IPS-15b (cell line): ENCODE data around the gene DAZAP1.
A peak's percentile ranks its signal among the peaks of the same experiment; 100 is the strongest.

Experiments used
- H3K27me3 ChIP-seq: one replicate; pipeline ENCODE4 v1.6.1; 2013; ENCODE audit warnings: low read length; ENCODE audit not compliant: control insufficient read depth, insufficient read depth
- H3K36me3 ChIP-seq: one replicate; pipeline ENCODE4 v1.6.1; 2013; ENCODE audit warnings: low read length; ENCODE audit not compliant: control insufficient read depth, insufficient read depth
- H3K4me1 ChIP-seq: one replicate; pipeline ENCODE4 v1.6.1; 2013; ENCODE audit warnings: mild to moderate bottlenecking, low read length; ENCODE audit not compliant: control insufficient read depth, insufficient read depth
- H3K4me3 ChIP-seq: one replicate; pipeline ENCODE4 v1.5.1; 2013; ENCODE audit warnings: low read depth, low read length
- H3K9ac ChIP-seq: one replicate; pipeline ENCODE4 v1.6.1; 2013; ENCODE audit warnings: low read depth, mild to moderate bottlenecking, low read length
- H3K9me3 ChIP-seq: one replicate; pipeline ENCODE4 v1.6.1; 2013; ENCODE audit warnings: mild to moderate bottlenecking, low read length; ENCODE audit not compliant: control insufficient read depth, insufficient read depth

Gene DAZAP1

GRCh38 chr19:1468274-1468820 is 61.0 kb downstream of the DAZAP1 start:
- Histone ChIP-seq H3K9me3 (no peaks in the 10 kb centered on the region), H3K36me3 (no peaks in the 10 kb centered on the region), H3K4me3 (no peak overlapping the region), H3K27me3 (peaks cover 73% of the 10 kb centered on the region), H3K4me1 (no peaks in the 10 kb centered on the region), H3K9ac (no peak overlapping the region)

GRCh38 chr19:1468821-1469254 is 61.5 kb downstream of the DAZAP1 start:
- Histone ChIP-seq H3K9ac (no peak overlapping the region), H3K36me3 (no peaks in the 10 kb centered on the region), H3K4me3 (no peak overlapping the region), H3K27me3 (peaks cover 71% of the 10 kb centered on the region), H3K9me3 (no peaks in the 10 kb centered on the region), H3K4me1 (no peaks in the 10 kb centered on the region)

GRCh38 chr19:1469255-1470054 is 62.1 kb downstream of the DAZAP1 start:
- H3K9ac ChIP-seq: no peak overlapping the region
- H3K36me3 ChIP-seq: no peaks in the 10 kb centered on the region
- H3K27me3 ChIP-seq: peaks cover 68% of the 10 kb centered on the region
- no peaks in the 10 kb centered on the region for H3K4me1 ChIP-seq
- no peaks in the 10 kb centered on the region for H3K9me3 ChIP-seq
- no peak overlapping the region for H3K4me3 ChIP-seq

- Histone ChIP-seq H3K9me3 (no peaks in the 10 kb centered on the region), H3K9ac (no peak overlapping the region), H3K36me3 (no peaks in the 10 kb centered on the region), H3K4me3 (peak overlapping the region; percentile 48), H3K27me3 (peaks cover 63% of the 10 kb centered on the region), H3K4me1 (no peaks in the 10 kb centered on the region)
Measured at GRCh38 chr19:1470055-1470304, 62.6 kb downstream of the DAZAP1 start.

- Histone ChIP-seq H3K9ac (no peak overlapping the region), H3K4me3 (peak overlapping the region; percentile 48), H3K36me3 (no peaks in the 10 kb centered on the region), H3K27me3 (peaks cover 58% of the 10 kb centered on the region), H3K9me3 (no peaks in the 10 kb centered on the region), H3K4me1 (no peaks in the 10 kb centered on the region)
Measured at GRCh38 chr19:1470305-1471009, 63.1 kb downstream of the DAZAP1 start.

GRCh38 chr19:1471010-1471514 is 63.7 kb downstream of the DAZAP1 start:
- peak overlapping the region; percentile 48 for H3K4me3 ChIP-seq
- H3K27me3 ChIP-seq: peaks cover 52% of the 10 kb centered on the region
- no peak overlapping the region for H3K9ac ChIP-seq
- H3K36me3 ChIP-seq: peaks cover 3% of the 10 kb centered on the region
- no peaks in the 10 kb centered on the region for H3K9me3 ChIP-seq
- H3K4me1 ChIP-seq: no peaks in the 10 kb centered on the region

- Histone ChIP-seq H3K4me3 (peak overlapping the region; percentile 48), H3K9ac (no peak overlapping the region), H3K9me3 (no peaks in the 10 kb centered on the region), H3K4me1 (no peaks in the 10 kb centered on the region), H3K36me3 (peaks cover 5% of the 10 kb centered on the region), H3K27me3 (peaks cover 47% of the 10 kb centered on the region)
Measured at GRCh38 chr19:1471515-1472160, 64.3 kb downstream of the DAZAP1 start.

- H3K27me3 ChIP-seq: peaks cover 40% of the 10 kb centered on the region
Measured at GRCh38 chr19:1472231-1473084, 65.1 kb downstream of the DAZAP1 start.

GRCh38 chr19:1473085-1473851 is 65.9 kb downstream of the DAZAP1 start:
- H3K9me3 ChIP-seq: no peaks in the 10 kb centered on the region
- H3K4me3 ChIP-seq: no peak overlapping the region
- H3K4me1 ChIP-seq: no peaks in the 10 kb centered on the region
- peaks cover 5% of the 10 kb centered on the region for H3K36me3 ChIP-seq
- H3K9ac ChIP-seq: no peak overlapping the region
- H3K27me3 ChIP-seq: peaks cover 33% of the 10 kb centered on the region

More at GRCh38 chr19:1472231-1473084, 65.1 kb downstream of the DAZAP1 start:
- Histone ChIP-seq H3K9ac (no peak overlapping the region), H3K4me3 (no peak overlapping the region), H3K36me3 (peaks cover 5% of the 10 kb centered on the region), H3K4me1 (no peaks in the 10 kb centered on the region), H3K9me3 (no peaks in the 10 kb centered on the region)

- peaks cover 29% of the 10 kb centered on the region for H3K27me3 ChIP-seq
Measured at GRCh38 chr19:1474011-1474764, 66.8 kb downstream of the DAZAP1 start.

More at GRCh38 chr19:1474011-1474764, 66.8 kb downstream of the DAZAP1 start:
- Histone ChIP-seq H3K9ac (no peak overlapping the region), H3K4me1 (no peaks in the 10 kb centered on the region), H3K36me3 (peaks cover 5% of the 10 kb centered on the region), H3K4me3 (no peak overlapping the region), H3K9me3 (no peaks in the 10 kb centered on the region)
